ENCODE measurements around the gene B4GALT6. TPM values are rescaled to one million over a fixed set of nuclear protein-coding genes. Genes with fewer than 3 reads are reported as not detected.

Gene B4GALT6
- total and polyA plus RNA-seq, 11 donors: 1.3 to 11.9 (median 5.6) TPM

DNA sequence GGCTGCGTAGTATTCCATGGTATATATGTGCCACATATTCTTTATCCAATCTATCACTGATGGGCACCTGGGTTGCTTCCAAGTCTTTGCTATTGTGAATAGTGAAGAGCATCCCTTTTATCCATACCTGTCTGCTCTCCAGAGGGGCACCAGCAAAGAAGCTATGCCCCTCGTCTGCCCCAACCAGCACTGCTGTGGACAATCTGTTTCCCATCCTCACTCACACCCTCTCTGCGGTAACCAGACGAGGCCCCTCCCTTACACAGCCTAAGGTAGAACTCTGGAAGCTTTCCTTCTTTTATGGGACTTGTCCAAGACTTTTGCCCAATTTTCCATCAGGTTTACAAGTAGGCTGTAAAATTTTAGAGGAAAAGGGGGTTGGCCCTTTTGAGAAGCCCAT, 67.8 kb downstream of the B4GALT6 start:
- intact Hi-C loops (cut with DNase I): loop anchor here in 1 of 10 donors (10.0 kb wide), 1 partner anchor 62 kb away; no protein-coding TSS in a partner anchor
- no peaks in the 10 kb centered on the region for H3K27me3 ChIP-seq
- no peaks in the 10 kb centered on the region for H3K36me3 ChIP-seq
- no peak overlapping the region for H3K4me3 ChIP-seq
- ATAC-seq (no peak), DNase-seq (no peak)
- H3K4me1 ChIP-seq: peaks cover 0 to 7% (median 0%) of the 10 kb centered on the region in 12 donors
- WGBS, 4 donors: 89 to 92% (median 90%) methylated on average over 4 of the region's 4 CpGs
- no peak overlapping the region for H3K27ac ChIP-seq
- TF ChIP-seq CTCF (IDR thresholded peaks at IDR 0.05): no peak
- no peak for TF ChIP-seq POLR2A (IDR thresholded peaks at IDR 0.05)
- no peaks in the 10 kb centered on the region for H3K9me3 ChIP-seq

- H3K36me3 ChIP-seq: no peaks in the 10 kb centered on the region
- H3K9me3 ChIP-seq: no peaks in the 10 kb centered on the region
- TF ChIP-seq CTCF (IDR thresholded peaks at IDR 0.05) (no peak), POLR2A (IDR thresholded peaks at IDR 0.05) (no peak)
- peaks cover 0 to 22% (median 0%) of the 10 kb centered on the region in 12 donors for H3K4me1 ChIP-seq
- 61 to 87% (median 82%) methylated on average over 2 of the region's 2 CpGs for WGBS, 4 donors
- no peaks in the 10 kb centered on the region for H3K27me3 ChIP-seq
- DNase-seq (no peak), ATAC-seq (no peak)
- no peak overlapping the region for H3K4me3 ChIP-seq
- intact Hi-C loops (cut with DNase I): loop anchor here in 1 of 10 donors (10.0 kb wide), 1 partner anchor 59 kb away; no protein-coding TSS in a partner anchor
- no peak overlapping the region for H3K27ac ChIP-seq
Observed at GRCh38 chr18:31614044-31614443, 70.3 kb downstream of the B4GALT6 start.

- Histone ChIP-seq H3K36me3 (no peaks in the 10 kb centered on the region), H3K9me3 (no peaks in the 10 kb centered on the region), H3K27me3 (no peaks in the 10 kb centered on the region), H3K4me3 (no peak overlapping the region), H3K4me1 (peaks cover 0 to 22% (median 0%) of the 10 kb centered on the region in 12 donors), H3K27ac (no peak overlapping the region)
- intact Hi-C loops (cut with DNase I): loop anchor here in 1 of 10 donors (10.0 kb wide), 1 partner anchor 57 kb away; no protein-coding TSS in a partner anchor
- DNase-seq: no peak
- WGBS, 4 donors: 34 to 40% (median 36%) methylated on average over 6 of the region's 6 CpGs
- TF ChIP-seq CTCF (IDR thresholded peaks at IDR 0.05): no peak
- ATAC-seq: peak in 2 of 4 donors; percentile 38 to 45
Observed at GRCh38 chr18:31612124-31612523, 72.3 kb downstream of the B4GALT6 start.

DNA sequence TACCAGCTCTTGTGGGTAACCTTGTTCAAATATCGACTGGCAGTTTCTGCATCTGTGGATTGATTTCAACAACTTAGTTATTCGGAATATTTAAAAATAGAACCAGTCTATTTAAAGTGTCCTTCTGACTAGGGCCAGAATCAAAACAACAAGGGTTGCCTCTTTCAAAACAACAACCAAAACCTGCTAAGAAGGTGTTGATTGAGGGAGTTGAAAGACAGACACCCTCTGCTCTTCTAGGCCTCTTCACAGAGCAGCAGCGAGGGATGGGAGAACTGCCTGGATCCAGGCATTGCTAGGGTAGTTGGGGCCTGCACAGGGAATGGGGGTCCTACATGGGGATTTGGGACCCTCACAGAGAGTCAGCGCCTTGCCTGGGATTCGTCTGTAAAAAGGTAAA, 72.9 kb downstream of the B4GALT6 start:
- TF ChIP-seq CTCF (IDR thresholded peaks at IDR 0.05): no peak
- intact Hi-C loops (cut with DNase I): loop anchor here in 1 of 10 donors (10.0 kb wide), 1 partner anchor 57 kb away; no protein-coding TSS in a partner anchor
- H3K27ac ChIP-seq: no peak overlapping the region
- no peaks in the 10 kb centered on the region for H3K27me3 ChIP-seq
- DNase-seq (no peak), ATAC-seq (no peak)
- WGBS, 4 donors: 56 to 73% (median 64%) methylated on average over 5 of the region's 5 CpGs
- no peaks in the 10 kb centered on the region for H3K9me3 ChIP-seq
- H3K36me3 ChIP-seq: no peaks in the 10 kb centered on the region
- H3K4me1 ChIP-seq: peaks cover 0 to 22% (median 0%) of the 10 kb centered on the region in 12 donors
- H3K4me3 ChIP-seq: no peak overlapping the region
